OCI-LY3 (cell line): ENCODE measurements around the gene PDE4D.

ENCODE experiments used
- H2AFZ ChIP-seq: fragments of 200-600, 300-600 bp; shearing (Covaris generic); 2 replicates; pipeline ENCODE4 v1.6.0; 2014; ENCODE audit warnings: antibody characterized with exemption, low read depth, low read length
- H3K27ac ChIP-seq: fragments of 200-600, 300-600 bp; sonication (generic); 2 replicates; pipeline ENCODE4 v1.5.1; 2014; ENCODE audit warnings: mild to moderate bottlenecking, low read length, moderate library complexity, mixed read lengths
- H3K27me3 ChIP-seq: fragments of 200-600, 300-600 bp; sonication (generic); 2 replicates; pipeline ENCODE4 v1.6.1; 2014; ENCODE audit warnings: low read depth, low read length, mixed read lengths
- H3K36me3 ChIP-seq: fragments of 200-600, 300-600 bp; sonication (generic); replicated peaks from 2 replicates; pipeline ENCODE3; 2014; ENCODE audit warnings: low read depth, low read length, mixed read lengths
- H3K4me1 ChIP-seq: fragments of 300-600, 200-600 bp; sonication (generic); 2 replicates; pipeline ENCODE4 v1.6.1; 2014; ENCODE audit warnings: low read length, mixed read lengths
- H3K4me2 ChIP-seq: fragments of 200-600, 300-600 bp; sonication (generic); 2 replicates; pipeline ENCODE4 v1.6.1; 2014; ENCODE audit warnings: low read length, mixed read lengths
- H3K4me3 ChIP-seq: fragments of 300-600, 200-600 bp; sonication (generic); 2 replicates; pipeline ENCODE4 v1.5.1; 2014; ENCODE audit warnings: antibody characterized with exemption, mild to moderate bottlenecking, low read length, moderate library complexity
- H3K79me2 ChIP-seq: fragments of 300-600, 200-600 bp; shearing (Covaris generic); 2 replicates; pipeline ENCODE4 v1.6.1; 2014; ENCODE audit warnings: mild to moderate bottlenecking, low read length, mixed read lengths
- H3K9ac ChIP-seq: fragments of 300-600, 200-600 bp; shearing (Covaris generic); 2 replicates; pipeline ENCODE4 v1.6.0; 2014; ENCODE audit warnings: mild to moderate bottlenecking, low read length, moderate library complexity
- H3K9me3 ChIP-seq: fragments of 200-600, 300-600 bp; shearing (Covaris generic); 2 replicates; pipeline ENCODE4 v1.6.1; 2014; ENCODE audit warnings: low read length, mixed read lengths; ENCODE audit not compliant: insufficient read depth
- H4K20me1 ChIP-seq: fragments of 200-600, 300-600 bp; sonication (generic); 2 replicates; pipeline ENCODE4 v1.6.1; 2016; ENCODE audit warnings: low read length, mixed read lengths; ENCODE audit not compliant: insufficient read depth
- EZH2phosphoT487 ChIP-seq: fragments of 200-600 bp; shearing (Covaris generic); IDR thresholded peaks from 2 replicates; pipeline ENCODE4 v1.6.1; 2018; ENCODE audit warnings: antibody characterized with exemption, mixed run types, low read depth
- TF ChIP-seq, protein P1 (sequence below): fragments of 200-600, 300-600 bp; sonication (generic); IDR thresholded peaks from 2 replicates; pipeline ENCODE4 v1.5.1; 2014; ENCODE audit warnings: antibody characterized with exemption, low read length, low read depth

The PDE4D gene

GRCh38 chr5:59039296-59040023 is 854.1 kb downstream of the PDE4D start:
- Histone ChIP-seq H3K36me3 (no peaks in the 10 kb centered on the region), H3K27me3 (no peaks in the 10 kb centered on the region), H3K4me2 (no peak overlapping the region), H2AFZ (no peak overlapping the region), H3K4me1 (no peaks in the 10 kb centered on the region), H3K9me3 (no peaks in the 10 kb centered on the region), H4K20me1 (no peaks in the 10 kb centered on the region), H3K4me3 (no peak overlapping the region), H3K9ac (no peak overlapping the region), H3K79me2 (no peaks in the 10 kb centered on the region), H3K27ac (no peak overlapping the region)
- TF ChIP-seq, protein P1, sequence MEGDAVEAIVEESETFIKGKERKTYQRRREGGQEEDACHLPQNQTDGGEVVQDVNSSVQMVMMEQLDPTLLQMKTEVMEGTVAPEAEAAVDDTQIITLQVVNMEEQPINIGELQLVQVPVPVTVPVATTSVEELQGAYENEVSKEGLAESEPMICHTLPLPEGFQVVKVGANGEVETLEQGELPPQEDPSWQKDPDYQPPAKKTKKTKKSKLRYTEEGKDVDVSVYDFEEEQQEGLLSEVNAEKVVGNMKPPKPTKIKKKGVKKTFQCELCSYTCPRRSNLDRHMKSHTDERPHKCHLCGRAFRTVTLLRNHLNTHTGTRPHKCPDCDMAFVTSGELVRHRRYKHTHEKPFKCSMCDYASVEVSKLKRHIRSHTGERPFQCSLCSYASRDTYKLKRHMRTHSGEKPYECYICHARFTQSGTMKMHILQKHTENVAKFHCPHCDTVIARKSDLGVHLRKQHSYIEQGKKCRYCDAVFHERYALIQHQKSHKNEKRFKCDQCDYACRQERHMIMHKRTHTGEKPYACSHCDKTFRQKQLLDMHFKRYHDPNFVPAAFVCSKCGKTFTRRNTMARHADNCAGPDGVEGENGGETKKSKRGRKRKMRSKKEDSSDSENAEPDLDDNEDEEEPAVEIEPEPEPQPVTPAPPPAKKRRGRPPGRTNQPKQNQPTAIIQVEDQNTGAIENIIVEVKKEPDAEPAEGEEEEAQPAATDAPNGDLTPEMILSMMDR: no peak
- no peak for TF ChIP-seq EZH2phosphoT487

DNA sequence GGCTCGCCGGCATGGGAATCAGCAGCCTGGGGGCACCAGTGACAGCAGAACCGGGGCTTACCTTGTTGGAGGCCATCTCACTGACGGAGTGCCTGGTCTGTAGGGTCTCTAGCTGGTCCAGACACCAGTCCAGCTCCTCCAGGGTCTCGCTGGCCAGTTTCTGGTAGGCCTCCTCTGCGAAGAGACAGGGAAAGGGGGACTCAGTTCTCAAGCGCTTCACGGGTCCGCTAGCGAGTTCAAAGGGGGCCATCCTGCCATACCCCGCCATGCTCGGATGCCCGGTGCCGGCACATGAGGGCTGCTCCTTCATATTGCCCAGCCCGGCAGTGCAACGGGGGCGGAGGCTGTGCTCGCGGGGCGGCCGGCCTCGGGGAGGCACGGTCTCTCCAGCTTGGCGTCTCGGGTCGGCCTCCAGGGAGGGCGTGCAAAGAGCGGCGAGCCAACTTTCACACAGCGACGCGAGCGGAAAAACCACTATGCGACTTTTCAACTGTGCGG is 854.7 kb downstream of the PDE4D start:
- Histone ChIP-seq H3K4me3 (no peak overlapping the region), H3K27me3 (no peaks in the 10 kb centered on the region), H3K27ac (no peak overlapping the region), H3K4me1 (no peaks in the 10 kb centered on the region), H3K36me3 (no peaks in the 10 kb centered on the region), H3K79me2 (no peaks in the 10 kb centered on the region), H4K20me1 (no peaks in the 10 kb centered on the region), H3K4me2 (no peak overlapping the region), H3K9ac (no peak overlapping the region), H2AFZ (no peak overlapping the region), H3K9me3 (no peaks in the 10 kb centered on the region)
- TF ChIP-seq, protein P1: no peak
- no peak for TF ChIP-seq EZH2phosphoT487

- Histone ChIP-seq H4K20me1 (no peaks in the 10 kb centered on the region), H3K4me3 (no peak overlapping the region), H3K27me3 (no peaks in the 10 kb centered on the region), H3K4me1 (no peaks in the 10 kb centered on the region), H3K79me2 (no peaks in the 10 kb centered on the region), H3K9ac (no peak overlapping the region), H2AFZ (no peak overlapping the region), H3K36me3 (no peaks in the 10 kb centered on the region), H3K4me2 (no peak overlapping the region), H3K27ac (no peak overlapping the region), H3K9me3 (no peaks in the 10 kb centered on the region)
- TF ChIP-seq, protein P1: no peak
- no peak for TF ChIP-seq EZH2phosphoT487
Measured at GRCh38 chr5:59037941-59038797, 855.4 kb downstream of the PDE4D start.

GRCh38 chr5:59037453-59037852 is 856.1 kb downstream of the PDE4D start:
- no peak overlapping the region for H3K4me2 ChIP-seq
- H3K36me3 ChIP-seq: no peaks in the 10 kb centered on the region
- no peak overlapping the region for H3K9ac ChIP-seq
- no peak overlapping the region for H3K4me3 ChIP-seq
- no peaks in the 10 kb centered on the region for H3K4me1 ChIP-seq
- no peaks in the 10 kb centered on the region for H4K20me1 ChIP-seq
- TF ChIP-seq EZH2phosphoT487: no peak
- TF ChIP-seq, protein P1: no peak
- no peaks in the 10 kb centered on the region for H3K27me3 ChIP-seq
- H3K9me3 ChIP-seq: no peaks in the 10 kb centered on the region
- no peak overlapping the region for H3K27ac ChIP-seq
- no peak overlapping the region for H2AFZ ChIP-seq
- H3K79me2 ChIP-seq: no peaks in the 10 kb centered on the region
